B cell (primary cell): ENCODE measurements around the gene MCM6. TPM values are rescaled to one million over a fixed set of nuclear protein-coding genes. Genes with fewer than 3 reads are reported as not detected.

Experiments
- ATAC-seq: fragments of 200-7000 bp; cut with Tn5 transposase; one replicate; pipeline ENCODE4 v1.10.0; 2021; ENCODE audit warnings: low read depth, mild to moderate bottlenecking, moderate number of reproducible peaks, moderate library complexity
- CTCF ChIA-PET: fragments of 350-600 bp; sonication (Branson Sonifier 250); formaldehyde crosslinking; loops from one replicate; lab custom pipeline; 2021; ENCODE audit warnings: antibody characterized with exemption, inconsistent platforms; lab: Charles Lee
- POLR2A ChIA-PET: fragments of 350-600 bp; sonication (Branson Sonifier 250); formaldehyde crosslinking; loops from one replicate; lab custom pipeline; 2021; ENCODE audit warnings: antibody characterized with exemption; lab: Charles Lee
- DNase-seq: peaks from one replicate; pipeline ENCODE4 v3.0.0; 2013
- H2AFZ ChIP-seq: 2 replicates; pipeline ENCODE4 v1.6.1; 2012; ENCODE audit warnings: mild to moderate bottlenecking, low read depth, low read length; ENCODE audit not compliant: insufficient read depth, poor library complexity, severe bottlenecking
- H3K27ac ChIP-seq, 2 donors: 1 replicate in 1 of 2; 2 replicates in 1 of 2; pipeline ENCODE4 v1.5.1; 2012 to 2013; ENCODE audit warnings: low read length in 2 of 2, mild to moderate bottlenecking in 2 of 2, moderate library complexity in 1 of 2
- H3K27me3 ChIP-seq, 4 experiments: fragments of 200-600 bp in 1 of 4; sonication (generic) in 1 of 4; replicated peaks in 1 of 4; 1 replicate in 2 of 4; 2 replicates in 2 of 4; pipeline versions ENCODE4 v1.6.1 to v1.7.0; 2013 to 2016; ENCODE audit warnings: low read length in 3 of 4, mild to moderate bottlenecking in 2 of 4, mixed read lengths in 1 of 4, moderate library complexity in 1 of 4; ENCODE audit not compliant: insufficient read depth in 4 of 4, control insufficient read depth in 3 of 4; ENCODE audit errors: control extremely low read depth in 1 of 4
- H3K36me3 ChIP-seq, 2 experiments: replicated peaks in 1 of 2; 1 replicate in 1 of 2; 2 replicates in 1 of 2; pipeline versions ENCODE4 v1.6.1 to v1.7.1; 2013; ENCODE audit warnings: low read length in 1 of 2; ENCODE audit not compliant: insufficient read depth in 2 of 2, control insufficient read depth in 1 of 2; ENCODE audit errors: control extremely low read depth in 1 of 2, extremely low read depth in 1 of 2
- H3K4me1 ChIP-seq, 2 donors: fragments of 200-600 bp in 1 of 2; sonication (generic) in 1 of 2; 1 replicate in 1 of 2; 2 replicates in 1 of 2; pipeline versions ENCODE4 v1.5.1 to v1.6.1; 2013 to 2017; ENCODE audit warnings: low read length in 2 of 2; ENCODE audit not compliant: control insufficient read depth in 2 of 2, insufficient read depth in 2 of 2
- H3K4me2 ChIP-seq: replicated peaks from 2 replicates; pipeline ENCODE3; 2012; ENCODE audit warnings: mild to moderate bottlenecking, low read depth, low read length; ENCODE audit not compliant: poor library complexity, severe bottlenecking
- H3K4me3 ChIP-seq, 5 experiments: fragments of 200-600 bp in 1 of 5; sonication (generic) in 1 of 5; 1 replicate in 3 of 5; 2 replicates in 2 of 5; pipeline versions ENCODE4 v1.5.1 to v1.7.0; 2011 to 2016; ENCODE audit warnings: low read length in 4 of 5, mild to moderate bottlenecking in 4 of 5, low read depth in 2 of 5, control low read depth in 1 of 5, moderate library complexity in 1 of 5; ENCODE audit not compliant: insufficient read depth in 1 of 5; ENCODE audit errors: control extremely low read depth in 1 of 5, extremely low read depth in 1 of 5
- H3K79me2 ChIP-seq: fragments of 200-600 bp; sonication (generic); one replicate; pipeline ENCODE4 v1.6.0; 2016; ENCODE audit warnings: low read length; ENCODE audit not compliant: control insufficient read depth, insufficient read depth
- H3K9ac ChIP-seq: fragments of 200-600 bp; sonication (generic); 2 replicates; pipeline ENCODE4 v1.6.1; 2017; ENCODE audit warnings: mild to moderate bottlenecking, low read length, moderate library complexity
- H3K9me3 ChIP-seq, 3 donors: one replicate each; pipeline versions ENCODE4 v1.6.1 to v1.7.1; 2013; ENCODE audit warnings: low read length in 2 of 3; ENCODE audit not compliant: control insufficient read depth in 2 of 3, insufficient read depth in 1 of 3; ENCODE audit errors: control extremely low read depth in 1 of 3
- H4K20me1 ChIP-seq: 2 replicates; pipeline ENCODE4 v1.6.0; 2012; ENCODE audit warnings: mild to moderate bottlenecking, low read length; ENCODE audit not compliant: insufficient read depth, control insufficient read depth, poor library complexity, severe bottlenecking
- H3K27ac Mint-ChIP-seq: one replicate; pipeline ENCODE4 v1.8.0; 2021; ENCODE audit warnings: mixed read lengths
- H3K27me3 Mint-ChIP-seq: one replicate; pipeline ENCODE4 v1.8.0; 2021; ENCODE audit warnings: mixed read lengths
- H3K4me1 Mint-ChIP-seq: one replicate; pipeline ENCODE4 v1.8.0; 2021; ENCODE audit warnings: mixed read lengths
- H3K4me3 Mint-ChIP-seq: one replicate; pipeline ENCODE4 v1.8.0; 2021; ENCODE audit warnings: mixed read lengths
- H3K9me3 Mint-ChIP-seq: one replicate; pipeline ENCODE4 v1.8.0; 2022; ENCODE audit warnings: mixed read lengths; ENCODE audit not compliant: insufficient read depth
- CTCF ChIP-seq: fragments of 200-600 bp; IDR thresholded peaks from one replicate; pipeline ENCODE4 v1.8.0; 2022; ENCODE audit warnings: antibody characterized with exemption, mild to moderate bottlenecking
- EZH2 ChIP-seq: IDR thresholded peaks from 2 replicates; pipeline ENCODE4 v1.6.1; 2012; ENCODE audit warnings: borderline replicate concordance, low read depth, mild to moderate bottlenecking, moderate library complexity, low read length; ENCODE audit not compliant: insufficient read depth, poor library complexity, severe bottlenecking
- intact Hi-C: fragments of 100-400 bp; cut with micrococcal nuclease; formaldehyde crosslinking; loops from one replicate; pipeline ENCODE4 v1.10.0; 2022
- polyA plus RNA-seq: library from polyadenylated mRNA; depleted of rRNA; stranded (reverse); fragments of >200 nt; gene quantifications from 2 replicates; pipeline ENCODE4 v1.2.3, GENCODE V29; 2012
- total RNA-seq, 2 donors: library from RNA; stranded (reverse); fragments of 120-200 nt in 1 of 2; gene quantifications; 1 replicate in 1 of 2; 2 replicates in 1 of 2; pipeline versions ENCODE4 v1.2.3 to v1.2.4, GENCODE V29; 2013 to 2022

MCM6 gene
- total and polyA plus RNA-seq, 2 donors (not counting 1 experiment from before 2014, with no cell fraction given) = 2.3 to 30.0 TPM

- TF ChIP-seq CTCF (no peak), EZH2 (no peak)
- DNase-seq (no peak), ATAC-seq (no peak)
- H3K4me1 ChIP-seq = no peaks in the 10 kb centered on the region
- no peaks in the 10 kb centered on the region for H3K9me3 ChIP-seq
- intact Hi-C loops = no loop called here
- ChIA-PET POLR2A (no interaction called here), CTCF (interaction anchor here (0.5 kb wide), 1 partner anchor 1097 kb away, joined by 4 read pairs; no protein-coding TSS in a partner anchor)
- no peak overlapping the region for H3K4me2 ChIP-seq
- H3K9ac ChIP-seq = no peak overlapping the region
- H4K20me1 ChIP-seq = no peaks in the 10 kb centered on the region
- Mint-ChIP-seq H3K27me3 (no peaks in the 10 kb centered on the region), H3K4me1 (no peaks in the 10 kb centered on the region), H3K9me3 (no peaks in the 10 kb centered on the region), H3K4me3 (no peak overlapping the region), H3K27ac (no peak overlapping the region)
- H3K4me3 ChIP-seq = no peak overlapping the region
- H3K79me2 ChIP-seq = no peaks in the 10 kb centered on the region
- H3K27ac ChIP-seq = no peak overlapping the region
- no peaks in the 10 kb centered on the region for H3K27me3 ChIP-seq
- peaks cover 3 to 18% of the 10 kb centered on the region in 2 experiments for H3K36me3 ChIP-seq
- no peak overlapping the region for H2AFZ ChIP-seq
These were observed 22.8 kb downstream of the MCM6 start for GRCh38 chr2:135853401-135853800.

GRCh38 chr2:135851858-135852257 lies 24.4 kb downstream of the MCM6 start:
- Mint-ChIP-seq H3K4me1 (no peaks in the 10 kb centered on the region), H3K4me3 (no peak overlapping the region), H3K9me3 (no peaks in the 10 kb centered on the region), H3K27ac (no peak overlapping the region), H3K27me3 (no peaks in the 10 kb centered on the region)
- no peak overlapping the region for H3K4me2 ChIP-seq
- H3K4me3 ChIP-seq = no peak overlapping the region
- ChIA-PET CTCF (no interaction called here), POLR2A (no interaction called here)
- no peaks in the 10 kb centered on the region for H3K4me1 ChIP-seq
- no peak for DNase-seq
- intact Hi-C loops = no loop called here
- no peak overlapping the region for H2AFZ ChIP-seq
- no peaks in the 10 kb centered on the region for H4K20me1 ChIP-seq
- H3K9ac ChIP-seq = no peak overlapping the region
- H3K27me3 ChIP-seq = no peaks in the 10 kb centered on the region
- no peak for ATAC-seq
- no peaks in the 10 kb centered on the region for H3K9me3 ChIP-seq
- H3K79me2 ChIP-seq = no peaks in the 10 kb centered on the region
- no peak overlapping the region for H3K27ac ChIP-seq
- H3K36me3 ChIP-seq = peaks cover under 1 to 10% of the 10 kb centered on the region in 2 experiments
- TF ChIP-seq EZH2 = no peak
- no peak for TF ChIP-seq CTCF
